ENCODE measurements around the gene BBX. TPM values are rescaled to one million over a fixed set of nuclear protein-coding genes. Genes with fewer than 3 reads are reported as not detected.

BBX gene
- total and polyA plus RNA-seq, 2 of the 13 experiments (the other 11 are each of a cell fraction or from before 2014, with no cell fraction given) = 13.7 to 23.2 TPM

DNA sequence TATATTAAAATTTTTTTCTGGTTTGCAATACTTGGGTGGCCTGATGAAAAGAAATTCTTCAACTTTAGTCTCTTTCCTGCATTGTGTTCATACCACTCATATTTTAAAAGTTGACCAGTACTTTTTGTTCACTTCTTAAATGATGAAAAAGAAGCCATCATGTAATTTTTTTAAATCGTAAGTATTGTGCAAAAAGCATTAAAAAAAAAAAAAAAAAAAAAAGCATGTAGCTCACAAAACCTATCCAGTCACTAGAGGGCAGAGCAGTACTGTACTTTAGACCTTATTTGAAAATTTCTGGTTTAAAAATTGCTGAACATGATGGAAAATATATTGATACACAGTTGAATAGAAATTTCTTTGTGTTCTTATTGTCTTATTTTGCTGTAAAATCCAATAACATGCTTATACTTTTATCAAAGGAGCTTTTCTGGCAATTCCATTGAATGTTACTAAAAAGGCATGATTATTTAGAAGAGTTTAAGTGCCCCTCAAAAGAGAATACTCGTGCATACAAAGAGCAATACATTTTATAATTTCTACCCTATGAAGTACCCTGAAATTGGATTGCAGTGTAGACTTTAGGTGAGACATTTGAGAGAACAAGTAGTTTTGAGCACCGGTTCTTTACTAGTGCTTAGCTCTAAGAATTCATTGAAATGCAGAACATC is 137.7 kb downstream of the BBX start (continued):
- TF ChIP-seq, protein P1, sequence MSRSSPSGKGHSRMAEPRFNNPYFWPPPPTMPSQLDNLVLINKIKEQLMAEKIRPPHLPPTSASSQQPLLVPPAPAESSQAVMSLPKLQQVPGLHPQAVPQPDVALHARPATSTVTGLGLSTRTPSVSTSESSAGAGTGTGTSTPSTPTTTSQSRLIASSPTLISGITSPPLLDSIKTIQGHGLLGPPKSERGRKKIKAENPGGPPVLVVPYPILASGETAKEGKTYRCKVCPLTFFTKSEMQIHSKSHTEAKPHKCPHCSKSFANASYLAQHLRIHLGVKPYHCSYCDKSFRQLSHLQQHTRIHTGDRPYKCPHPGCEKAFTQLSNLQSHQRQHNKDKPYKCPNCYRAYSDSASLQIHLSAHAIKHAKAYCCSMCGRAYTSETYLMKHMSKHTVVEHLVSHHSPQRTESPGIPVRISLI (CRISPR knock-in tag; IDR thresholded peaks at IDR 0.05; ENCODE audit: borderline replicate concordance) = peak; percentile 78
- TF ChIP-seq ZNF431 (CRISPR knock-in tag; IDR thresholded peaks at IDR 0.05; ENCODE audit: borderline replicate concordance, low read depth) = no peak
- no peak for TF ChIP-seq CBX2 (IDR thresholded peaks at IDR 0.05; ENCODE audit: low read depth, low read length)
- no peak for TF ChIP-seq CBX2 (CRISPR knock-in tag; IDR thresholded peaks at IDR 0.05; ENCODE audit: low read depth)
- TF ChIP-seq, protein P2, sequence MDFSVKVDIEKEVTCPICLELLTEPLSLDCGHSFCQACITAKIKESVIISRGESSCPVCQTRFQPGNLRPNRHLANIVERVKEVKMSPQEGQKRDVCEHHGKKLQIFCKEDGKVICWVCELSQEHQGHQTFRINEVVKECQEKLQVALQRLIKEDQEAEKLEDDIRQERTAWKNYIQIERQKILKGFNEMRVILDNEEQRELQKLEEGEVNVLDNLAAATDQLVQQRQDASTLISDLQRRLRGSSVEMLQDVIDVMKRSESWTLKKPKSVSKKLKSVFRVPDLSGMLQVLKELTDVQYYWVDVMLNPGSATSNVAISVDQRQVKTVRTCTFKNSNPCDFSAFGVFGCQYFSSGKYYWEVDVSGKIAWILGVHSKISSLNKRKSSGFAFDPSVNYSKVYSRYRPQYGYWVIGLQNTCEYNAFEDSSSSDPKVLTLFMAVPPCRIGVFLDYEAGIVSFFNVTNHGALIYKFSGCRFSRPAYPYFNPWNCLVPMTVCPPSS (IDR thresholded peaks at IDR 0.05) = no peak
- TF ChIP-seq, protein P3, sequence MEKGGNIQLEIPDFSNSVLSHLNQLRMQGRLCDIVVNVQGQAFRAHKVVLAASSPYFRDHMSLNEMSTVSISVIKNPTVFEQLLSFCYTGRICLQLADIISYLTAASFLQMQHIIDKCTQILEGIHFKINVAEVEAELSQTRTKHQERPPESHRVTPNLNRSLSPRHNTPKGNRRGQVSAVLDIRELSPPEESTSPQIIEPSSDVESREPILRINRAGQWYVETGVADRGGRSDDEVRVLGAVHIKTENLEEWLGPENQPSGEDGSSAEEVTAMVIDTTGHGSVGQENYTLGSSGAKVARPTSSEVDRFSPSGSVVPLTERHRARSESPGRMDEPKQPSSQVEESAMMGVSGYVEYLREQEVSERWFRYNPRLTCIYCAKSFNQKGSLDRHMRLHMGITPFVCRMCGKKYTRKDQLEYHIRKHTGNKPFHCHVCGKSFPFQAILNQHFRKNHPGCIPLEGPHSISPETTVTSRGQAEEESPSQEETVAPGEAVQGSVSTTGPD (CRISPR knock-in tag; IDR thresholded peaks at IDR 0.05) = no peak
- TF ChIP-seq, protein P4, sequence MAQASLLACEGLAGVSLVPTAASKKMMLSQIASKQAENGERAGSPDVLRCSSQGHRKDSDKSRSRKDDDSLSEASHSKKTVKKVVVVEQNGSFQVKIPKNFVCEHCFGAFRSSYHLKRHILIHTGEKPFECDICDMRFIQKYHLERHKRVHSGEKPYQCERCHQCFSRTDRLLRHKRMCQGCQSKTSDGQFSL (CRISPR knock-in tag; IDR thresholded peaks at IDR 0.05) = no peak
